RKO (cell line): ENCODE results near the gene STX10.
A peak's percentile ranks its signal among the peaks of the same experiment; 100 is the strongest.
"Not testable (repeated sequence)": the region's sequence is repeated elsewhere in the genome, so short reads cannot be mapped to it uniquely, and the experiment has no call there.

ENCODE experiments used
- DNase-seq: peaks from one replicate; pipeline ENCODE4 v3.0.0-alpha.2; 2016; ENCODE audit warnings: low spot score

STX10 gene, protein sequence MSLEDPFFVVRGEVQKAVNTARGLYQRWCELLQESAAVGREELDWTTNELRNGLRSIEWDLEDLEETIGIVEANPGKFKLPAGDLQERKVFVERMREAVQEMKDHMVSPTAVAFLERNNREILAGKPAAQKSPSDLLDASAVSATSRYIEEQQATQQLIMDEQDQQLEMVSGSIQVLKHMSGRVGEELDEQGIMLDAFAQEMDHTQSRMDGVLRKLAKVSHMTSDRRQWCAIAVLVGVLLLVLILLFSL

DNA sequence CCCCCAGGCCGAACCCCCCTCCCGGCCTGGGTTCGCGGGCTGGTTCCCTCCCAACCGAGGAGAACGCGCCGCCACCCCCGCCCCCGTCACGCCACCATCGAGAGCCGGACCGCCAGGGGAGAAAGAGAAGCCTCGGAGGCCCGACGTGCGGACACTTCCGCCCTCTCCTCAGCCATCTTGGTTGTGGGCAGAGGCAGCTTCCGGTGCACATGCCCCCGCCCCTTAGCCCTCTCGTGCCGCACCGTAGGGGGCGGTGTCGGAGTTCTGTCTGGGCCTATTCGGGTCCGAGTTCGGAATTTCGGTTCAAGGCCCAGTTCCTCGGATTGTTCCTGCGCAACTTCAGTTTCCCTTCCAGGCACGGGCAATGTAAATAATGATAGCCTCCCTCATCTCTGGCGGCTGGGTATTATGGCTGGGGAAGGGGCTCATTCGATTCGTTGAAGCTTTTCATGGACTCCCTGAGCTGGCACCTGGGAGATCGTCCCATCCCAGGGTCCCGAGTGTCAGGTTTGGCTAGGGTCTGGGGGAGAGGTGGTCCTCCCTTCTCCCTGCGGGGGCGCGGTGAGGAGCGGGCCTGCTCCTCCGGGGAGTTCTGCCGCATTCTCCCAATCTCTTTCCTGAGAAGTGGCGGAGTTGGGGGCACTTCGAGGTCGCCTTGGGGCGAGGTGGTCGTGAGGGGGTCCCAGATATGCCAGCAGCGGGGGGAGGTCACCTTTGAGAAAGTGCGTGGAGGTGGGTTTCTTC, at the start of gene STX10, which contains the start of gene IER2:
Gene STX10 (minus strand): TSS at position 189 of the 744 bp plus-strand sequence. CDS start 202 bp downstream, outside the sequence.
Gene IER2 (plus strand): TSS at position 225 of the 744 bp plus-strand sequence. CDS start 2,776 bp downstream, outside the sequence.
- DNase-seq = peak; percentile 96

- no peak for DNase-seq
These were observed 48.5 kb upstream of the STX10 start for GRCh38 chr19:13198634-13199033.

DNA sequence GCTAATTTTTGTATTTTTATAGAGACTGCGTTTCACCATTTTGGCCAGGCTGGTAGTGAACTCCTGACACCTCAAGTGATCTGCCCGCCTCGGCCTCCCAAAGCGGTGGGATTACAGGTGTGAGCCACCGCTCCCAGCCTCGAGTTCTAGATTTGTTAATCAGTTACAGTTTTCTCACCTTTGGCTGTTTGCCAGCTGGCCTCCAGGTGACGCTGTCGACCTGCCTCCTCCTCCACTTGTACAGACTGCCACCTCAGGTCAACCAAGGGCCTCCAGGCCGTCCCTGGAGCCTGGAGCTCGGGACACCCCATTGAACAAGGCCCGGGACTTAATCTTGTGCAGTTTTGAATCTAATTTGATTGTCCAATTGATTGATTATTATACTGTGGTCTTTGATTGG, 45.5 kb upstream of the STX10 start:
- DNase-seq = no peak

DNA sequence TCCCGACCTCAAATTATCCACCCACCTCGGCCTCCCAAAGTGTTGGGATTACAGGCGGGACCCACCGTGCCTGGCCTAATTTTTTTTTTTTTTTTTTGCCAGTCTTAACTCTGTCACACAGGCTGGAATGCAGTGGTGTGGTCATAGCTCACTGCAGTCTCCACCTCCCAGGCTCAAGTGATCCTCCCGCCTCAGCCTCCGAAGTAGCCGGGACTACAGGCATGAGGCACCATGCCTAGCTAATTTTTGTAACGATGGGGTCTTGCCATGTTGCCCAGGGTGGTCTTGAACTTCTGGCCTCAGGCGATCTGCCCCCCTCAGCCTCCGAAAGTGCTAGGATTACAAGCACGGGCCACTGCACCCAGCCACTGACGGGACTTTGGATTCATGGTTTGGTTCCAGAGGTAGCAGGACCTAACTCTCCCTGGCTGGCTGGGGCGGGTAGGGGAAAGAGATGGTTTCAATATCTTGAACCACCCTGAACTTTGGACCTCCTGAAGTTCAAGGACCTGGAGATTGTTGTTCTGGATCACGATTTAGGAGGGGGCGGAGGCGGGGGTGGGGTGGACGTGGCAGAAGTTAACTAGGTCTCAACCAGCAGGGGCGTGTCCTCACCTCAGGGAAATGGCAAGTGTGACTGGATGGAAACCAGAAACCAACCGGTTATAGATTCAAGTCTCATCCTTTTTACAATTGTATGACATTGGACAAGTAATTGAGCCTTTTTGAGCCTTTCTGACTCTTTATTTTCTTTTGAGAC, 40.8 kb upstream of the STX10 start:
- no peak for DNase-seq

- DNase-seq = no peak
These were observed 39.4 kb upstream of the STX10 start for GRCh38 chr19:13189600-13189999.

- DNase-seq = no peak
These were observed 37.2 kb upstream of the STX10 start for GRCh38 chr19:13187419-13187818.

GRCh38 chr19:13186688-13187087, 36.5 kb upstream of the STX10 start:
- DNase-seq = not testable (repeated sequence)

- not testable (repeated sequence) for DNase-seq
These were observed 35.8 kb upstream of the STX10 start for GRCh38 chr19:13185763-13186657.

- DNase-seq = not testable (repeated sequence)
These were observed 34.8 kb upstream of the STX10 start for GRCh38 chr19:13184926-13185325.

DNA sequence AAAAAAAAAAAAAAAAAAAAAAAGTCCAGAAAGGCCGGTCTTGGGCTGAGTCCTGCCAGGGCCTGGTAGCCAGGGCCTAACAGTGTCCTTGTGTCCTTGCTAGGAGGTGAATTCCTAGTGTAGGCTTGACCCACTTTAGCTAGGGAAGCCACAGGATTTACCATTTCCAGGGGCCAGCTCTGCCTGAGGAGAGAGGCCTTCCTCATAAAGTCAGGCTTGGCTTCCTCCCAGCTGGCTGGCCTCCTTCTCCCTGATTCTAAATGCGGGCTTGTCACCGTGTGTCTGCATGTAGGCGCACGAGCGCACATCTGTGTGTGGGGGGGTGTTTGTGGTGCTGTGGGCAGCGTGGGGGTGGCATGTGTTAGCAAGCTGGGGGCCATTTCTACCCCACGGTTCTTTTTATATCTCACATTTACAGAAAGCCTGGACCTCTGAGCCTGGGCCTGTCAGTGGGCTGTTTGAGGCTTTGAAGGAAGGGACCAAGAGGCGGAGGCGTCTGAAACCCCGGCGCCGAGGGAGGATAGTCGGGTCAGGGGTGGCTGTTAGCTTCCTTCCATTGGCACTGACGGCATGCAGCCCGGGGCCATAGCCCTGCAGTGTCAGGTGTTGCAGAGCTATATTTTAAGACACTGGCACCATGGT, 31.7 kb upstream of the STX10 start:
- no peak for DNase-seq

GRCh38 chr19:13178291-13178690, 28.1 kb upstream of the STX10 start:
- DNase-seq = not testable (repeated sequence)

DNA sequence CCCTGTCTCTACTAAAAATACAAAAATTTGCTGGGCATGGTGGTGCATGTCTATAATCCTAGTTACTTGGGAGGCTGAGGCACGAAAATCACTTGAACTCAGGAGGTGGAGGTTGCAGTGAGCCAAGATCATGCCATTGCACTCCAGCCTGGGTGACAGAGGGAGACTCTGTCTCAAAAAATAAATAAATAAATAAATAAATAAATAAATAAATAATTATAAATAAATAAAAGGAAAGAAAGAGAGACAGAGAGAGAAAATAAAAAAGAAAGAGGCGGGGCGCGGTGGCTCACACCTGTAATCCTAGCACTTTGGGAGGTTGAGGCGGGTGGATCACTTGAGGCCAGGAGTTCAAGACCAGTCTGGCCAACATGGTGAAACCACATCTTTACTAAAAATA, 27.4 kb upstream of the STX10 start:
- not testable (repeated sequence) for DNase-seq

DNA sequence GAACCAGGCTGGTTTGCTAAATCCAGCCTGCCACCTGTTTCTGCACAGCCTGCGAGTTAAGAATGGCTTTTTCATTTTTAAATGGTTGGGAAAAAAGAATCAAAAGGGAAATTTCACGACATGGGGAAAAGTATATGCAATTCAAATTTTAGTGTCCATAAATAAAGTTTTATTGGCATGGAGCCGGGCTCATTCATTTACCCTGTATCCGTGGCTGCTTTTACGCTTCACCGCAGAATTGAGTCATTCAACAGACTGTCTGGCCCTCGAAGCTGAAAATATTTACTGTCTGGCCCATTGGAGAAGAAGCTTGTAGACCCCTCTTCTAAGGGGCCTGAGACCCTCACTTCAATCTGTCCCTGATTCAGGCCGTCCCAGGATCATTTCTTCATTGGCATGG, 26.2 kb upstream of the STX10 start:
- no peak for DNase-seq

GRCh38 chr19:13173139-13173737, 23.1 kb upstream of the STX10 start:
- no peak for DNase-seq

- DNase-seq = peak; percentile 46
These were observed 22.4 kb upstream of the STX10 start for GRCh38 chr19:13172346-13173138.

- no peak for DNase-seq
These were observed 21.0 kb upstream of the STX10 start for GRCh38 chr19:13171146-13171545.

GRCh38 chr19:13169769-13170168, 19.6 kb upstream of the STX10 start:
- peak; percentile 44 for DNase-seq

DNA sequence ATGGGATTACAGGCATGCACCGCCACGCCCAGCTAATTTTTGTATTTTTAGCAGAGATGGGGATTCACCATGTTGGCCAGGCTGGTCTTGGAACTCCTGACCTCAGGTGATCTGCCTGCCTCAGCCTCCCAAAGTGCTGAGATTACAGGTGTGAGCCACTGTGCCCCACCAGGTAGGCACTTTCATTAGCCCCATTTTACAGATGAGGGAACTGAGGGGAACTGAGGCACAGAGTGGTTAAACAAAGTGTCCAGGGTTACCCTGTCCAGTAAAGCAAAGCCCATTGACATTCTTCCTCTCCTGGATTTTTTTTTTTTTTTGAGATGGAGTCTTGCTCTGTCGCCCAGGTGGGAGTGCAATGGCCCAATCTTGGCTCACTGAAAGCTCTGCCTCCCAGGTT, 16.0 kb upstream of the STX10 start:
- not testable (repeated sequence) for DNase-seq

DNA sequence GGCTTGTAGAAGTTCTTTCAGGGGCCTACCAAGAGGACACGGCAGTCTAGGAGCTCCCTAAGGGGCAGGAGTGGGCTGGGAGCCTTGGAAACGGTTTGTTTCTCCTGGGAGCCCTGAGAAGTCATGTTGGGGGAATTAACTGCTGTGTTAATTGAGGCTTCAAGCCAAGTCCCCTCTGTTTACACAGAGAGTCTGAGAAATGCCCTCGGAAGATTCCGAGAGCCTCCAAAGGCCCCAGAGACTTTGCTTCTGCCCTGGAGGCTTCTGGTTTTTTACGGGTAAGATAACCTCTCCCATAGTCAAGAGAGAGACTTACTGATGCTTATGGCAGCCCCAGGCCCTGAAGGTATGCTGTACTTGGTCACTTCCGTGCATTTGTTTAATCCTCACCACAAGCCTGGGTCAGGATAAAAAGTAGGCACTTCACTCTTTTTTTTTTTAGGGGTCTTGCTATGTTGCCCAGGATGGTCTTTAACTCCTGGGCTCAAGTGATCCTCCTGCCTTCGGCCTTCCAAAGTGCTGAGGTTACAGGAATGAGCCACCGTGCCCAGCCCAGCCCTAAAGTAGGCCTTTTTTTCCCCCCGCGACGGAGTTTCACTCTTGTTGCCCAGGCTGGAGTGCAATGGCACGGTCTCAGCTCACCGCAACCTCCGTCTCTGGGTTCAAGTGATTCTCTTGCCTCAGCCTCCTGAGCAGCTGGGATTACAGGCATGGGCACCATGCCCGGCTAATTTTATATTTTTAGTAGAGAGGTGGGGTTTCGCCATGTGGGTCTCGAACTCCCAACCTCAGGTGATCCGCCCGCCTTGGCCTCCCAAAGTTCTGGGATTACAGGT, 15.2 kb upstream of the STX10 start:
- no peak for DNase-seq
